ENCODE results near the gene EPN3.
A peak's percentile ranks its signal among the peaks of the same experiment; 100 is the strongest.

EPN3 gene

DNA sequence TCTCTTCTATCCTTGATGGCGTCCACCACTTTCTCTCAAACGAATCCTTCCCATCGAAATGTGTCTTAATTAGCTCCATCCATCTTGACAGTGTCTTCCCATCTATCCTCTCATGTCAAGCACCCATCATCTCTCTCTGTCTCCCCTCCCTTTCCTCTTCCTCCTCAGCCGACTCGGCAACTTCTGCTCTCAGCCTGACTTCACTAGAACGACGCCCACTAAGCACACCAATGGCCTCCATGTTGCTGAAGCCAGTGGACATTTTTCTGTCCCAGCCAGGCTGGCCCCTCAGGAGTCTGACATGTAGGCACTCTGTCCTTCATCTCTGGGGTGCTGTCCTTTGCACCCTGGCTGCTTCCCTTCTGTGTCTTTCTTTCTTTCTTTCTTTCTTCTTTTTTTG lies 12.0 kb downstream of the EPN3 start:
- TF ChIP-seq GATA3 (IDR thresholded peaks at IDR 0.05; ENCODE audit: low read depth, low read length) = no peak

DNA sequence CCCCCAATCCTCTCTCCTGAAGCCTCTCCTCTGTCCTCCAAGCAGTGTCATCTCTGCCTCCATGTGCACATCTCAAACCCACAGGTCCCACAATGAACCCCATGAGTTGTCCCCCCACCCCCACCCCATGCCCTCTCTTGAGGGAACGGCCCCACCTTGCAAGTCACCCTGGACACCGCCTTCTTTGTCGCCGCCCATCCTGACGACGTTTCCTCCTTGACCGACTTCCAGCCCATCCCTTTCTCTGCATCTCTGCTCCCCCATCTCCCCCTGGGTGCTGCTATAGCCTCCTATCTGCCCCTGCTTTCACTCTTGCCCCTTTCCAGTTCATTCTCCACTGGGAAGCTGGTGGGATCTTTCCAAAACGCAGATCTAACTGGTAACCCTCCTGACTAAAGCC lies 12.8 kb downstream of the EPN3 start:
- no peak for TF ChIP-seq GATA3 (IDR thresholded peaks at IDR 0.05; ENCODE audit: low read depth, low read length)

DNA sequence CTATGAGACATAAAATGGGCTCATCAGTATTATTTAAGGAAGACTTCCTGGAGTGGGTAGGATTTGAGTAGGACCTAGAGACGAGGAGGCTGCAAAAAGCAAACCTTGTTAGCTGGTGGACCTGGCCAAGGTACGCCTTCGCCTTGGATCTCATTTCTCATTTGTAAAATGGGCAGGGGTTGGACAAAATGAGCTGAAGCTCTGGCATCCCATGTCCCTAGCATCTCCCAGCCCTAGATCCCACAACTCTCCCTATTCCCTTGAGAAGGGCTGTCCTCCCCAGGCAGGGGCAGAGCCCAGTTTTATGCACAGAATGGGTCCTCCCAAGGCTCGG lies 14.1 kb downstream of the EPN3 start:
- TF ChIP-seq GATA2 (IDR thresholded peaks at IDR 0.05; ENCODE audit: low read depth, low read length) (no peak), GATA3 (IDR thresholded peaks at IDR 0.05; ENCODE audit: low read depth, low read length) (no peak)

DNA sequence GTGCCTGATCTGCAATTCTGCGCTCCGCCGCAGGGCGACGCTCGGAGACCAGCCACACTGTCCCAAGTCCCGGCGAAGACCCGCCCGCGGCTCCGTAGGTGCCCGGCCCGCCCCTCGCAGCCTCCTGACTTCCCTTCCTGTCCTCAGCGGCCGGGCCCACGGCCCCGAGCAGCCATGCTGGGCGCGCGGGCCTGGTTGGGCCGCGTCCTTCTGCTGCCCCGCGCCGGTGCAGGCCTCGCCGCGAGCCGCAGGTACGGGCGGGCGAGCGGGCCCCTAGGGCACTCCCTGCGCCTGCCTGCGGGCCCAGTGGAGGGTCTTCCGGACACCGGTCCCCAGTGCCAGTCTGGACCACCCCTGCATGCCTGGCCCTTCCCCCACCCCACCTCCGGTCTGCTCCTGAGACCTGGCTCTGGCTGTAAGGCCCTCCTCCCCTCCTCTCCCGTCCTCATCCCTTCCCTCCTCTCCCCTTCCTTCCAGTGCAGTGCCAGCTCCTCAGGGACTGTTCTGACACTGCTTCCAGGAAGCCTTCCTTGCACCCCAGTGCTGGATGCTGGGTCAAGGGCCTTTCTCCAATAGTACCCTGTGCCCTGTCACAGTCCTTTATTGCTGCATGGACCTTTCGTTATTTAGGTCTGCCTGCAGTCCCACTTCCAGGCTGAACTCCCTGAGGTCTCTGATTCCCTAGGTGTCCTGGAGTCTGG lies 14.7 kb downstream of the EPN3 start, which contains the start of gene SPATA20:
Gene SPATA20, plus strand, starts transcription at position 140 of the 701 bp plus-strand sequence. Its CDS starts 35 bp downstream, at position 175.
- TF ChIP-seq GATA2 (IDR thresholded peaks at IDR 0.05; ENCODE audit: low read depth, low read length) (no peak), GATA3 (IDR thresholded peaks at IDR 0.05; ENCODE audit: low read depth, low read length) (no peak)

DNA sequence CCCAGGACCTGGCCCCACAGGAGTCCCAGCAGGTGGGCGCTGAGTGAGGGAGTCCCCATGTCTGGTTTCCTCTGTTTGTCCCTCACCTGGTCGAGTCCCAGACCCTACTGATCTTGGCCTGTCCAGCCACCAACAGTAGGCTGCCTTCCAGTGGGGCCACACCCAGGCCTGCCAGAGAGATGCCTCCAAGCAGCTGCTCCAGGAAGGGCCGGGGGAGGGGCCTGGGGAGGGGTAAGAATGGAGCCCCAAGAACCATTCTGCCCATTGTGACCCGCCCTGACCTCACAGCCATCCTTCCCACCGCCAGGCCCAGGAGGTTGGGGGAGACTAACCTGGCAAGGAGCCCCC lies 15.2 kb downstream of the EPN3 start:
- TF ChIP-seq GATA3 (IDR thresholded peaks at IDR 0.05; ENCODE audit: low read depth, low read length) (no peak), GATA2 (IDR thresholded peaks at IDR 0.05; ENCODE audit: low read depth, low read length) (no peak)

DNA sequence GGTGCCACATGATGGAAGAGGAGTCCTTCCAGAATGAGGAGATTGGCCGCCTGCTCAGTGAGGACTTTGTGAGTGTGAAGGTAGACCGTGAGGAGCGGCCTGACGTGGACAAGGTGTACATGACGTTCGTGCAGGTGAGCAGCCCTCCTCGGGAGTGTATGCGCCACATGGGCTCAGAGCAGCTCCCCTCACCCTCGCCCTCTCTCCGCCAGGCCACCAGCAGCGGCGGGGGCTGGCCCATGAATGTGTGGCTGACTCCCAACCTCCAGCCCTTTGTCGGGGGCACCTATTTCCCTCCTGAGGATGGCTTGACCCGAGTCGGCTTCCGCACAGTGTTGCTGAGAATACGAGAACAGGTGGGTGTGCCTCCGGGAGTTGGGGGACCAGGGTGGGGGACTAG lies 16.3 kb downstream of the EPN3 start:
- TF ChIP-seq GATA2 (IDR thresholded peaks at IDR 0.05; ENCODE audit: low read depth, low read length) (no peak), GATA3 (IDR thresholded peaks at IDR 0.05; ENCODE audit: low read depth, low read length) (no peak)

DNA sequence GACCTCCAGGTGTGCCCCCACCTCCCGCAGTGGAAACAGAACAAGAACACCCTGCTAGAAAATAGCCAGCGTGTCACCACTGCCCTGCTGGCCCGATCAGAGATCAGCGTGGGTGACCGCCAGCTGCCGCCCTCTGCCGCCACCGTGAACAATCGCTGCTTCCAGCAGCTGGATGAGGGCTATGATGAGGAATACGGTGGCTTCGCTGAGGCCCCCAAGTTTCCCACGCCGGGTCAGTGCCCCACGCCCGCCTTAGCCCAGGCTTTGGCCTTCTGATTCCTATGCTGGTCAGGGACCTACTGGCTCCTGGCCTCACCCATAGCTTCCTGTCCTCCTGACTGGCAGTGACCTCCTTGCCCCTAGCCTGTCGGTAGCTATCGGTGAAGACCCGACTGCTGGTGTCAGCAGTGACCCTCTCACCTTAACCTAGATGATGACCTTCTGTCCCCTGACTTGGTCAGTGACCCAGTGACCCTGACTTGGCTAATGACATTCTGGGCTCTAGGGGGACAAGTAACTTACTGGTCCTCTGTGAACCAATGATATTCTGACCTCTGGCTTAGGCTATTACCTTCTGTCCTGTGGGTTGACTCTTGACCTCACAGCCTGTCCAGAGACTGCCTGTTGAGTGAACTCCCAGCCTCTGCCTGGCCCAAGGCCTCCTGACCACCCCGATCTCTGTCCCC lies 16.9 kb downstream of the EPN3 start:
- no peak for TF ChIP-seq GATA3 (IDR thresholded peaks at IDR 0.05; ENCODE audit: low read depth, low read length)
- no peak for TF ChIP-seq GATA2 (IDR thresholded peaks at IDR 0.05; ENCODE audit: low read depth, low read length)

DNA sequence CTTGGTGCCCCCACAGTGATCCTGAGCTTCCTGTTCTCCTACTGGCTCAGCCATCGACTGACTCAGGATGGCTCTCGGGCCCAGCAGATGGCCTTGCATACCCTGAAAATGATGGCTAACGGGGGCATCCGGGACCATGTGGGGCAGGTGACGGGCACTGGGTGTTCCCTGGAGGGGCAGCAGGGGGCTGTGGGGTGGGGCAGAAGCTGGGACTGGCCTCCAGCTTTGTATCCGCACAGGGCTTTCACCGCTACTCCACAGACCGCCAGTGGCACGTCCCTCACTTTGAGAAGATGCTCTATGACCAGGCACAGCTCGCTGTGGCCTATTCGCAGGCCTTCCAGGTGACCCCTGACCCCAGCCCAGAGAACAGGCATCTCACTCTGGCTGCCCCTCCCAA lies 17.4 kb downstream of the EPN3 start:
- TF ChIP-seq GATA2 (IDR thresholded peaks at IDR 0.05; ENCODE audit: low read depth, low read length) = no peak
- TF ChIP-seq GATA3 (IDR thresholded peaks at IDR 0.05; ENCODE audit: low read depth, low read length) = no peak

DNA sequence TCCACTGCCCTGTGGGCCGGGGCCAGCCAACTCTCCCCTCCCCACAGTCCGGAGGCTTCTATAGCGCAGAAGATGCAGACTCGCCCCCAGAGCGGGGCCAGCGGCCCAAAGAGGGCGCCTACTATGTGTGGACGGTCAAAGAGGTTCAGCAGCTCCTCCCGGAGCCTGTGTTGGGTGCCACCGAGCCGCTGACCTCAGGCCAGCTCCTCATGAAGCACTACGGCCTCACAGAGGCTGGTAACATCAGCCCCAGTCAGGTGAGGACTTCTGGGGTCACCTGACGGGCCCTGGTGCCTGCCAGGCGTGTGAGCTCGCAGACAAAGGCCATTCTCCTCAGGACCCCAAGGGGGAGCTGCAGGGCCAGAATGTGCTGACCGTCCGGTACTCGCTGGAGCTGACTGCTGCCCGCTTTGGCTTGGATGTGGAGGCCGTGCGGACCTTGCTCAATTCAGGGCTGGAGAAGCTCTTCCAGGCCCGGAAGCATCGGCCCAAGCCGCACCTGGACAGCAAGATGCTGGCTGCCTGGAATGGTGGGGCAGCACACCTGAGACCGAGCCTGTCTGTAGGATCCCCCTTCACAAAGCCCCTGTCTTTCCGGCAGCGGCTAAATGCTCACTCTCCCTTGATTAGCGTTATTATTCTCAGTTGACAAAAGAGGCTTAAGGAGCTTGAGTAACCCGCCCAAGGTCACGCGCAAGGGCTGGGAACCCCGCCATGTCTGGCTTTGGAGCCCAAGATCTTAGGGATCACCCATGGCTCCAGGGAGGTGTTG lies 18.3 kb downstream of the EPN3 start:
- TF ChIP-seq GATA2 (IDR thresholded peaks at IDR 0.05; ENCODE audit: low read depth, low read length) (no peak), GATA3 (IDR thresholded peaks at IDR 0.05; ENCODE audit: low read depth, low read length) (no peak)

DNA sequence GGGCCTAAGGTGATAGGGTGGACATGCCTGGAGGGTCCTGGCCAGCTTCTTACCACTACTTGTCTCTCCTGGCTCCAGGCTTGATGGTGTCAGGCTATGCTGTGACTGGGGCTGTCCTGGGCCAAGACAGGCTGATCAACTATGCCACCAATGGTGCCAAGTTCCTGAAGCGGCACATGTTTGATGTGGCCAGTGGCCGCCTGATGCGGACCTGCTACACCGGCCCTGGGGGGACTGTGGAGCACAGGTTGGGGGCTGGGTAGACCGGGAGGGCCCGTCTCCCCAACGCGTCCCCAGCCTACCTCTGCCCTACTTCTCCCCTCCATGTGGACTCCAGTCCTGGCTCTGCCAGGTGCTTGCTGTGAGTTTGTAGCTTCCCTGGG lies 18.9 kb downstream of the EPN3 start:
- TF ChIP-seq GATA2 (IDR thresholded peaks at IDR 0.05; ENCODE audit: low read depth, low read length) (no peak), GATA3 (IDR thresholded peaks at IDR 0.05; ENCODE audit: low read depth, low read length) (no peak)

DNA sequence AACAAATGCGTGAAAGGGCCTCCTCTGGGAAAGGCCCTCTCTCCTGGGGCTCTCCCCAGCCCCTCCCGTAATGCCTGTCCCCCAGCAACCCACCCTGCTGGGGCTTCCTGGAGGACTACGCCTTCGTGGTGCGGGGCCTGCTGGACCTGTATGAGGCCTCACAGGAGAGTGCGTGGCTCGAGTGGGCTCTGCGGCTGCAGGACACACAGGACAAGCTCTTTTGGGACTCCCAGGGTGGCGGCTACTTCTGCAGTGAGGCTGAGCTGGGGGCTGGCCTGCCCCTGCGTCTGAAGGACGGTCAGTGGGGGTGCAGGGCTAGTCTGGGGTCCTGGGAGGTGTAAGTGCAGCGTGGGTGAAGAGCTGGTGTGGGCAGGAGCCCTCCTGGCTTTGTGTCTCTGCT lies 19.3 kb downstream of the EPN3 start:
- TF ChIP-seq GATA3 (IDR thresholded peaks at IDR 0.05; ENCODE audit: low read depth, low read length) (no peak), GATA2 (IDR thresholded peaks at IDR 0.05; ENCODE audit: low read depth, low read length) (no peak)

DNA sequence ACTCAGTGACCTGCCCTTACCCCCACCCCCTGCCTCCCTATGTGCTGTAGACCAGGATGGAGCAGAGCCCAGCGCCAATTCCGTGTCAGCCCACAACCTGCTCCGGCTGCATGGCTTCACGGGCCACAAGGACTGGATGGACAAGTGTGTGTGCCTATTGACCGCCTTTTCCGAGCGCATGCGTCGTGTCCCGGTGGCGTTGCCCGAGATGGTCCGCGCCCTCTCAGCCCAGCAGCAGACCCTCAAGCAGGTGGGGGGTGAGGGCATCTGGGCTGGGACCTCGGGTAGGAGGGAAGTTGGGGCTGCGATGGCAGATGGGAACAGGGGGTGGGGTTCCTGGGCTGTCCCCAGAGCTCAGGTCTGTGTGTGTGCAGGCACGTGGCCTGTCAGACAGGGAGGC lies 21.7 kb downstream of the EPN3 start:
- TF ChIP-seq GATA2 (IDR thresholded peaks at IDR 0.05; ENCODE audit: low read depth, low read length) (no peak), GATA3 (IDR thresholded peaks at IDR 0.05; ENCODE audit: low read depth, low read length) (no peak)

DNA sequence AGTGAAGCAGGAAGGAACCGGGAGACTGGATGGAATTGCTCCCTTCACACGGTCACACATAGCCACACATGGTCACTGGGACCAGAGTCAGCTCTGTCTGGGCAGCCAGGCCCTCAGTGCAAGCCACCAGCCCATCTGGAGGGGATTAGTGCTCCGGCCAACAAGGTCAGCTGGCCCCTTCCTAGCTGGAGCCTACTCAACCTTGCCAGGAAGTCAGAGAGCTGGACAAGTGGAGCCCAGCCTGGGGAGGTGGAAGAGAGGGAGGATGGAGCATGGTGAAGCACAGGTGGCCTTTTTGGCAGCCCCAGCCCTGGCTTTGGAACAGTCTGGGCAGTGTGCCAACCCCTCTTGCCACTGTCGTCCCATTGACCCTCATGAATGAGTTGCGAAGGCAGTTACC lies 24.3 kb downstream of the EPN3 start:
- TF ChIP-seq GATA2 (IDR thresholded peaks at IDR 0.05; ENCODE audit: low read depth, low read length) (no peak), GATA3 (IDR thresholded peaks at IDR 0.05; ENCODE audit: low read depth, low read length) (no peak)

DNA sequence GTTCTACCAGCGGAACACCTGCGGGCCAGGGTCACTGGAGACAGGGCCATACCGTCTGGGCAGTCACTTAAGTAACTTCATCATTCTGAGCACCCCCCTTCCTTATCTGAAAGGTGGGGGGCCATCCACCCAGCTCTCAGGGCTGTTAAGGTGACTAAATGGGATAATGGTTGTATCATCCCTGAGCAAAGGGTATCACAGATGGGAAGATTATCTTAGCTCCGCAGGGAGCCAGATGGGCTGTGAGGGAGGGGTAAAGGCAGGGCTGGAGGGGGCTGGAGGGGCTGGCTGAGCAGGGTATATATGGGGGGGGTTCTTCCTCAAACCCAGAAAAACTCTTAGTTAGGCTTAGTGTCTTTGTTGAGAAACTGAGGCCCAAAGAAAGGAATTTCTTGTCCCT lies 25.1 kb downstream of the EPN3 start:
- peak; percentile 65 for TF ChIP-seq GATA2 (IDR thresholded peaks at IDR 0.05; ENCODE audit: low read depth, low read length)
- no peak for TF ChIP-seq GATA3 (IDR thresholded peaks at IDR 0.05; ENCODE audit: low read depth, low read length)

DNA sequence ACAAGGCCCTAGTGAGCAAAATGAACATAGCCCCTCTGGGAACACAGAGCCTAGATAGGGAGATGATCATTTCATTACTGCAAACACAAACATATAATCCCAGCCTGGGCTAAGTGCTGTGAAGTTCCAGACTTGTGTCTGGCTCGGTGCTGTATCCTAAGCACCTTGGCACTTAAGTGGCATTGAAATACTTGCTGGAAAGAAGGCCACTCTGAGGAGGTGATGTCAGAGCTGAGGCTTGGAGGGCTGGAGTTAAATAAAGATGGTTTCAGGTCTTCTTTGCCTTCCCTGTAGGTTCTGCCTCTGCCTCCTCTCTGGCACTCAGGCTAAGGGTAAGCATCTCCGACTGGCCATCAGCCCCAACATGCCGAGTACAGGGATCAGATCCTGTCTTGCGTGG lies 25.6 kb downstream of the EPN3 start:
- TF ChIP-seq GATA2 (IDR thresholded peaks at IDR 0.05; ENCODE audit: low read depth, low read length) = no peak
- TF ChIP-seq GATA3 (IDR thresholded peaks at IDR 0.05; ENCODE audit: low read depth, low read length) = no peak

Measured in SH-SY5Y (cell line).